ENCODE results near the gene CFLAR. TPM values are rescaled to one million over a fixed set of nuclear protein-coding genes. Genes with fewer than 3 reads are reported as not detected.

CFLAR gene
- total and polyA plus RNA-seq, 2 of the 4 experiments (the other 2 are of a cell fraction): 29.2 to 59.9 TPM

GRCh38 chr2:201156036-201156435 is 40.1 kb downstream of the CFLAR start:
- Histone ChIP-seq H4K91ac (ENCODE audit: insufficient read depth, low read depth, low read length) (no peak overlapping the region), H2BK20ac (ENCODE audit: low read depth, low read length) (no peak overlapping the region), H4K5ac (ENCODE audit: low read depth, low read length) (no peak overlapping the region), H3K36me3 (ENCODE audit: control insufficient read depth, insufficient read depth, low read length) (peaks cover 35% of the 10 kb centered on the region), H3K4me2 (ENCODE audit: low read depth, low read length) (no peak overlapping the region), H4K20me1 (ENCODE audit: insufficient read depth, low read length) (no peaks in the 10 kb centered on the region), H3K9me1 (ENCODE audit: insufficient read depth, low read length) (peaks cover 6% of the 10 kb centered on the region; the same call in 1 of the 2 replicates), H3K79me1 (ENCODE audit: low read depth in 1 of 2, low read length in 2 of 2) (peaks cover 17 to 40% of the 10 kb centered on the region in 2 experiments), H2BK5ac (ENCODE audit: low read depth, low read length, poor library complexity, severe bottlenecking) (no peak overlapping the region), H2AK9ac (replicated peaks; ENCODE audit: low read depth, low read length, poor library complexity) (no peak overlapping the region), H2AFZ (replicated peaks; ENCODE audit: low read length, poor library complexity) (no peak overlapping the region), H3K4me3 (ENCODE audit: insufficient read depth, low read depth, low read length) (no peak overlapping the region), H3K23ac (ENCODE audit: low read depth, low read length) (no peak overlapping the region), H3K4ac (ENCODE audit: low read depth, low read length) (no peak overlapping the region), H3K56ac (ENCODE audit: extremely low read depth, insufficient read depth, low read length) (no peak overlapping the region), H3K4me1 (ENCODE audit: control insufficient read depth, insufficient read depth, low read length) (peaks cover 8% of the 10 kb centered on the region), H3K9ac (ENCODE audit: low read depth, low read length) (no peak overlapping the region), H4K8ac (ENCODE audit: low read depth in 2 of 2, low read length in 2 of 2) (no peak overlapping the region), H3K27ac (ENCODE audit: insufficient read depth, low read length) (no peak overlapping the region), H3K27me3 (ENCODE audit: control insufficient read depth, insufficient read depth, low read length) (no peaks in the 10 kb centered on the region), H3K18ac (ENCODE audit: low read depth, low read length) (no peak overlapping the region), H3K14ac (replicated peaks; ENCODE audit: low read depth, low read length) (no peak overlapping the region), H3K9me3 (ENCODE audit: control insufficient read depth, insufficient read depth, low read length) (no peaks in the 10 kb centered on the region), H2BK120ac (ENCODE audit: low read depth, low read length) (no peak overlapping the region), H2AK5ac (ENCODE audit: low read depth, low read length) (no peak overlapping the region), H2BK15ac (ENCODE audit: low read depth, low read length) (no peak overlapping the region)
- ATAC-seq (ENCODE audit: low read depth) (no peak), DNase-seq (no peak)
- dilution Hi-C loops (cut with HindIII; ENCODE audit: low sequenced_read_pairs, unreplicated experiment): no loop called here
- in situ Hi-C loops (cut with MboI; ENCODE audit: low sequenced_read_pairs): no loop called here
- ChIA-PET POLR2A (ENCODE audit: unreplicated experiment) (no interaction called here), CTCF (no interaction called here)
- WGBS, 2 experiments (ENCODE audit: extremely low coverage in 2 of 2, insufficient read length in 1 of 2): 80% methylated on average over 1 of the region's 6 CpGs; no CpG with 5 or more reads in 1 of the 2 experiments
- BruUV-seq (replicated peaks): no TSS peak
- TF ChIP-seq RAD21 (IDR thresholded peaks at IDR 0.05; ENCODE audit: low read length): no peak
- TF ChIP-seq CHD1 (IDR thresholded peaks at IDR 0.05; ENCODE audit: low read depth, low read length): no peak
- no peak for TF ChIP-seq MAZ (IDR thresholded peaks at IDR 0.05; ENCODE audit: borderline replicate concordance, low read depth, low read length)
- TF ChIP-seq RFX5 (IDR thresholded peaks at IDR 0.05; ENCODE audit: low read depth, low read length): no peak
- intact Hi-C loops (cut with micrococcal nuclease): no loop called here

Measured in IMR-90 (cell line).